Transverse colon (tissue), 4 donors: ENCODE data around the gene AMOTL2.
A peak's percentile ranks its signal among the peaks of the same experiment; 100 is the strongest.

Experiments
- CTCF ChIP-seq, 5 experiments: fragments of 200-600 bp in 3 of 5; fragments of 450-650 bp in 2 of 5; sonication (generic) in 3 of 5; IDR thresholded peaks; 1 replicate in 2 of 5; 2 replicates in 3 of 5; pipeline ENCODE4 v1.5.1; 2016 to 2017; ENCODE audit warnings: antibody characterized with exemption in 5 of 5, inconsistent platforms in 3 of 5, mild to moderate bottlenecking in 2 of 5, moderate library complexity in 1 of 5
- EP300 ChIP-seq: sonication (generic); formaldehyde crosslinking; IDR thresholded peaks from one replicate; pipeline ENCODE4 v1.6.1; 2017; ENCODE audit warnings: antibody characterized with exemption, low read depth
- POLR2A ChIP-seq: fragments of 450-650 bp; IDR thresholded peaks from one replicate; pipeline ENCODE4 v1.6.1; 2016; ENCODE audit warnings: antibody characterized with exemption, mild to moderate bottlenecking, moderate library complexity
- POLR2AphosphoS5 ChIP-seq, 3 donors: sonication (generic); formaldehyde crosslinking; IDR thresholded peaks; one replicate each; pipeline ENCODE4 v1.6.1; 2016; ENCODE audit warnings: antibody characterized with exemption in 3 of 3

GRCh38 chr3:134326760-134327593, 47.3 kb downstream of the AMOTL2 start:
- TF ChIP-seq CTCF (IDR thresholded peaks at IDR 0.05) = no peak
- no peak for TF ChIP-seq POLR2A
- TF ChIP-seq EP300 = no peak
- peak; percentile 30 to 68 (median 56) for TF ChIP-seq POLR2AphosphoS5 (IDR thresholded peaks at IDR 0.05)
